Inflammatory macrophage treated with lipopolysaccharide for 4 hours (primary cell): ENCODE measurements around the gene CLCN4.

ENCODE experiments used
- DNase-seq: peaks from one replicate; pipeline ENCODE4 v3.0.0-alpha.2; 2020

CLCN4 gene

GRCh38 chrX:10156199-10157031 lies at the start of gene CLCN4:
CLCN4 (plus strand) TSS chrX:10156975; CDS start chrX:10185033, 28,058 bp downstream.
- peak; percentile 39 for DNase-seq

GRCh38 chrX:10107483-10107882 lies 49.3 kb upstream of the CLCN4 start:
- no peak for DNase-seq

GRCh38 chrX:10108288-10108687 lies 48.5 kb upstream of the CLCN4 start:
- DNase-seq, result no peak

- no peak for DNase-seq
Measured at GRCh38 chrX:10109695-10110094, 47.1 kb upstream of the CLCN4 start.

- no peak for DNase-seq
Measured at GRCh38 chrX:10110316-10110935, 46.3 kb upstream of the CLCN4 start.

GRCh38 chrX:10110984-10111363 lies 45.8 kb upstream of the CLCN4 start:
- DNase-seq, result peak; percentile 72

- no peak for DNase-seq
Measured at GRCh38 chrX:10111364-10112148, 45.2 kb upstream of the CLCN4 start.

GRCh38 chrX:10112510-10112909 lies 44.3 kb upstream of the CLCN4 start:
- no peak for DNase-seq

GRCh38 chrX:10115082-10115481 lies 41.7 kb upstream of the CLCN4 start:
- no peak for DNase-seq

GRCh38 chrX:10117301-10117700 lies 39.5 kb upstream of the CLCN4 start:
- no peak for DNase-seq

GRCh38 chrX:10117864-10118377 lies 38.9 kb upstream of the CLCN4 start:
- DNase-seq, result peak; percentile 45

- no peak for DNase-seq
Measured at GRCh38 chrX:10118530-10118929, 38.2 kb upstream of the CLCN4 start.

- DNase-seq, result peak; percentile 70
Measured at GRCh38 chrX:10119399-10119990, 37.3 kb upstream of the CLCN4 start.

GRCh38 chrX:10120331-10120730 lies 36.4 kb upstream of the CLCN4 start:
- DNase-seq, result no peak

GRCh38 chrX:10120828-10121227 lies 35.9 kb upstream of the CLCN4 start:
- peak; percentile 61 for DNase-seq

GRCh38 chrX:10121787-10122186 lies 35.0 kb upstream of the CLCN4 start:
- peak; percentile 44 for DNase-seq

- DNase-seq, result no peak
Measured at GRCh38 chrX:10124506-10125247, 32.1 kb upstream of the CLCN4 start.

- no peak for DNase-seq
Measured at GRCh38 chrX:10125248-10125615, 31.5 kb upstream of the CLCN4 start.

- DNase-seq, result no peak
Measured at GRCh38 chrX:10126044-10126443, 30.7 kb upstream of the CLCN4 start.

- DNase-seq, result no peak
Measured at GRCh38 chrX:10126834-10127233, 29.9 kb upstream of the CLCN4 start.

- no peak for DNase-seq
Measured at GRCh38 chrX:10128386-10128785, 28.4 kb upstream of the CLCN4 start.

- DNase-seq, result no peak
Measured at GRCh38 chrX:10129229-10129628, 27.5 kb upstream of the CLCN4 start.
